Activated CD4-positive, alpha-beta T cell treated with anti-CD3 and anti-CD28 coated beads, Interleukin-2, amount 50 U/mL, for 16 hours (primary cell): ENCODE measurements around the gene NYAP2.

Experiments
- DNase-seq: peaks from one replicate; pipeline ENCODE4 v3.0.0-alpha.2; 2020

NYAP2 gene

GRCh38 chr2:225429717-225430116, 30.2 kb downstream of the NYAP2 start:
- no peak for DNase-seq

GRCh38 chr2:225431105-225431863, 31.8 kb downstream of the NYAP2 start:
- no peak for DNase-seq

GRCh38 chr2:225434014-225434413, 34.5 kb downstream of the NYAP2 start:
- no peak for DNase-seq

- no peak for DNase-seq
Observed at GRCh38 chr2:225437319-225437718, 37.8 kb downstream of the NYAP2 start.

GRCh38 chr2:225438248-225438647, 38.7 kb downstream of the NYAP2 start:
- no peak for DNase-seq

GRCh38 chr2:225452677-225453076, 53.2 kb downstream of the NYAP2 start:
- no peak for DNase-seq

GRCh38 chr2:225454412-225454811, 54.9 kb downstream of the NYAP2 start:
- no peak for DNase-seq

GRCh38 chr2:225456619-225457260, 57.2 kb downstream of the NYAP2 start:
- no peak for DNase-seq

- no peak for DNase-seq
Observed at GRCh38 chr2:225457482-225457881, 58.0 kb downstream of the NYAP2 start.

- DNase-seq: no peak
Observed at GRCh38 chr2:225458431-225459117, 59.1 kb downstream of the NYAP2 start.

- DNase-seq: no peak
Observed at GRCh38 chr2:225462417-225462816, 62.9 kb downstream of the NYAP2 start.

- no peak for DNase-seq
Observed at GRCh38 chr2:225462945-225463344, 63.4 kb downstream of the NYAP2 start.

GRCh38 chr2:225463449-225463848, 63.9 kb downstream of the NYAP2 start:
- DNase-seq: no peak

- DNase-seq: peak; percentile 37
Observed at GRCh38 chr2:225464346-225465025, 65.0 kb downstream of the NYAP2 start.

GRCh38 chr2:225465827-225466226, 66.3 kb downstream of the NYAP2 start:
- DNase-seq: no peak

- DNase-seq: no peak
Observed at GRCh38 chr2:225466891-225467604, 67.5 kb downstream of the NYAP2 start.

GRCh38 chr2:225468131-225468530, 68.6 kb downstream of the NYAP2 start:
- no peak for DNase-seq

- no peak for DNase-seq
Observed at GRCh38 chr2:225471039-225471438, 71.5 kb downstream of the NYAP2 start.

GRCh38 chr2:225471482-225471881, 72.0 kb downstream of the NYAP2 start:
- no peak for DNase-seq

- DNase-seq: no peak
Observed at GRCh38 chr2:225472161-225472560, 72.7 kb downstream of the NYAP2 start.

- DNase-seq: no peak
Observed at GRCh38 chr2:225479386-225479785, 79.9 kb downstream of the NYAP2 start.

GRCh38 chr2:225484751-225485150, 85.2 kb downstream of the NYAP2 start:
- DNase-seq: no peak

GRCh38 chr2:225486236-225486635, 86.7 kb downstream of the NYAP2 start:
- no peak for DNase-seq
